ENCODE measurements around the gene KLF18. TPM values are rescaled to one million over a fixed set of nuclear protein-coding genes. Genes with fewer than 3 reads are reported as not detected.
A peak's percentile ranks its signal among the peaks of the same experiment; 100 is the strongest.

The KLF18 gene
- polyA plus RNA-seq, 2 of the 4 experiments (the other 2 are of a cell fraction), result not detected

GRCh38 chr1:44114098-44114497 lies 27.3 kb downstream of the KLF18 start:
- Histone ChIP-seq H3K4me2 (no peak overlapping the region), H3K27ac (no peak overlapping the region), H3K9me3 (no peaks in the 10 kb centered on the region), H3K4me3 (no peak overlapping the region), H3K4me1 (no peaks in the 10 kb centered on the region)
- DNase-seq (ENCODE audit: low read depth in 1 of 2, low spot score in 1 of 2), result no peak
- ChIA-PET POLR2A (no interaction called here), CTCF (no interaction called here)
- FAIRE-seq, result no peak
- ATAC-seq, result no peak
- 77% methylated on average over 7 of the region's 7 CpGs for WGBS (ENCODE audit: missing lambda C conversion rate)
- no peak for TF ChIP-seq JUNB (IDR thresholded peaks at IDR 0.05)
- TF ChIP-seq SMC3 (IDR thresholded peaks at IDR 0.05), result no peak

GRCh38 chr1:44113095-44113609 lies 28.3 kb downstream of the KLF18 start:
- ChIA-PET CTCF (interaction anchor here (1.2 to 1.7 kb wide), 2 partner anchors 9 to 108 kb away, joined by 5 to 7 read pairs; no protein-coding TSS in a partner anchor), POLR2A (no interaction called here)
- 27% methylated on average over 2 of the region's 2 CpGs for WGBS (ENCODE audit: missing lambda C conversion rate)
- TF ChIP-seq POLR2AphosphoS2 (conservative IDR thresholded peaks at IDR 0.05; ENCODE audit: low read length), result no peak
- TF ChIP-seq FOXS1 (CRISPR knock-in tag; IDR thresholded peaks at IDR 0.05), result no peak
- TF ChIP-seq ATOH8 (CRISPR knock-in tag; IDR thresholded peaks at IDR 0.05; ENCODE audit: low read depth), result no peak
- TF ChIP-seq CTCF (IDR thresholded peaks at IDR 0.05), result no peak
- TF ChIP-seq RAD21 (conservative IDR thresholded peaks at IDR 0.05 in 1 of 2, IDR thresholded peaks at IDR 0.05 in 1 of 2), result no peak
- TF ChIP-seq HOXB13 (CRISPR knock-in tag; IDR thresholded peaks at IDR 0.05; ENCODE audit: low read depth), result no peak
- no peak for TF ChIP-seq CHD2 (IDR thresholded peaks at IDR 0.05; ENCODE audit: low read length, partially characterized antibody)
- no peak for TF ChIP-seq CHD4 (IDR thresholded peaks at IDR 0.05; ENCODE audit: borderline replicate concordance)
- TF ChIP-seq POLR2A (IDR thresholded peaks at IDR 0.05; ENCODE audit: low read length), result no peak
- TF ChIP-seq NR3C1 (IDR thresholded peaks at IDR 0.05), result no peak
- TF ChIP-seq CBX8 (IDR thresholded peaks at IDR 0.05), result no peak
- no peak for TF ChIP-seq PBX3 (IDR thresholded peaks at IDR 0.05)
- TF ChIP-seq KDM1A (IDR thresholded peaks at IDR 0.05; ENCODE audit: low read depth), result no peak
- no peak for TF ChIP-seq HEYL (CRISPR knock-in tag; IDR thresholded peaks at IDR 0.05)
- no peak for ATAC-seq
- H3K4me3 ChIP-seq, result no peak overlapping the region
- DNase-seq (ENCODE audit: low read depth in 1 of 2, low spot score in 1 of 2), result no peak
- FAIRE-seq, result no peak
- no peaks in the 10 kb centered on the region for H3K9me3 ChIP-seq
- H3K4me1 ChIP-seq, result no peaks in the 10 kb centered on the region
- H3K4me2 ChIP-seq, result no peak overlapping the region
- H3K27ac ChIP-seq, result no peak overlapping the region

- no peak for TF ChIP-seq TP53 (CRISPR knock-in tag; IDR thresholded peaks at IDR 0.05)
- FAIRE-seq (no peak), ATAC-seq (no peak), DNase-seq (ENCODE audit: low read depth in 1 of 2, low spot score in 1 of 2) (no peak)
- WGBS (ENCODE audit: missing lambda C conversion rate), result 57% methylated on average over 3 of the region's 3 CpGs
- Histone ChIP-seq H3K4me1 (no peaks in the 10 kb centered on the region), H3K4me2 (no peak overlapping the region), H3K4me3 (no peak overlapping the region), H3K27ac (no peak overlapping the region), H3K9me3 (no peaks in the 10 kb centered on the region)
- POLR2A ChIA-PET, result no interaction called here
- CTCF ChIA-PET, result interaction anchor here (1.2 to 1.7 kb wide), 2 partner anchors 8 to 107 kb away, joined by 5 to 7 read pairs; no protein-coding TSS in a partner anchor
Observed at GRCh38 chr1:44112486-44112885, 28.9 kb downstream of the KLF18 start.

- FAIRE-seq (no peak), DNase-seq (ENCODE audit: low read depth in 1 of 2, low spot score in 1 of 2) (no peak), ATAC-seq (no peak)
- ChIA-PET CTCF (interaction anchor here (0.9 to 1.7 kb wide), 3 partner anchors 8 to 541 kb away, joined by 3 to 5 read pairs (median 3); no protein-coding TSS in a partner anchor), POLR2A (interaction anchor here (0.6 kb wide), 1 partner anchor 26 kb away, joined by 3 read pairs; no protein-coding TSS in a partner anchor)
- Histone ChIP-seq H3K9me3 (no peaks in the 10 kb centered on the region), H3K27ac (no peak overlapping the region), H3K4me3 (no peak overlapping the region), H3K4me1 (no peaks in the 10 kb centered on the region), H3K4me2 (no peak overlapping the region)
- peak; percentile 26 for TF ChIP-seq MAFK (IDR thresholded peaks at IDR 0.05; ENCODE audit: partially characterized antibody)
- no peak for TF ChIP-seq RCOR1 (IDR thresholded peaks at IDR 0.05; ENCODE audit: low read depth, low read length)
- no peak for TF ChIP-seq POLR2A (IDR thresholded peaks at IDR 0.05; ENCODE audit: low read length)
- WGBS (ENCODE audit: missing lambda C conversion rate), result 67% methylated on average over 4 of the region's 4 CpGs
Observed at GRCh38 chr1:44111861-44112260, 29.6 kb downstream of the KLF18 start.

Data from A549 (cell line).